ENCODE results near the gene ZACN.

- TF ChIP-seq, protein P1, sequence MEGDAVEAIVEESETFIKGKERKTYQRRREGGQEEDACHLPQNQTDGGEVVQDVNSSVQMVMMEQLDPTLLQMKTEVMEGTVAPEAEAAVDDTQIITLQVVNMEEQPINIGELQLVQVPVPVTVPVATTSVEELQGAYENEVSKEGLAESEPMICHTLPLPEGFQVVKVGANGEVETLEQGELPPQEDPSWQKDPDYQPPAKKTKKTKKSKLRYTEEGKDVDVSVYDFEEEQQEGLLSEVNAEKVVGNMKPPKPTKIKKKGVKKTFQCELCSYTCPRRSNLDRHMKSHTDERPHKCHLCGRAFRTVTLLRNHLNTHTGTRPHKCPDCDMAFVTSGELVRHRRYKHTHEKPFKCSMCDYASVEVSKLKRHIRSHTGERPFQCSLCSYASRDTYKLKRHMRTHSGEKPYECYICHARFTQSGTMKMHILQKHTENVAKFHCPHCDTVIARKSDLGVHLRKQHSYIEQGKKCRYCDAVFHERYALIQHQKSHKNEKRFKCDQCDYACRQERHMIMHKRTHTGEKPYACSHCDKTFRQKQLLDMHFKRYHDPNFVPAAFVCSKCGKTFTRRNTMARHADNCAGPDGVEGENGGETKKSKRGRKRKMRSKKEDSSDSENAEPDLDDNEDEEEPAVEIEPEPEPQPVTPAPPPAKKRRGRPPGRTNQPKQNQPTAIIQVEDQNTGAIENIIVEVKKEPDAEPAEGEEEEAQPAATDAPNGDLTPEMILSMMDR (IDR thresholded peaks at IDR 0.05), result no peak
- TF ChIP-seq EZH2 (IDR thresholded peaks at IDR 0.05) (no peak), EZH2phosphoT487 (IDR thresholded peaks at IDR 0.05) (no peak)
Observed at GRCh38 chr17:76125391-76125675, 46.4 kb downstream of the ZACN start.

Measured in neural progenitor cell (in vitro differentiated cells).